ENCODE measurements around the gene OR2AT4.

Gene OR2AT4

DNA sequence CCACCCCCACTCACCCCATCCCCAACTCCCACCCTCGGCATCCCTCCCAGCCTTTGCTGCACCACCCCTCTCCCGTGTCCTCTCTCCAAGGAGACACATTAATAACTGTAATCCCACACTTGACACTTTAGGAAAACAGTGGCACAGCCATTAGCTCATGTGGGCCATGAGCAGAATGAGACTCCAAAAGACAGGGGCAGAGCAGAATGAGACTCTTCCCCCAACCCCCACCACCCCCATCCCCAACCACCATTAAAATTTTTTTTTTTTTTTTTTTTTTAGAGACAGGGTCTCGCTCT is 48.0 kb upstream of the OR2AT4 start:
- Histone ChIP-seq H3K4me1 (ENCODE audit: low read length) (peaks cover 17% of the 10 kb centered on the region), H3K79me2 (ENCODE audit: low read length) (no peaks in the 10 kb centered on the region), H4K20me1 (ENCODE audit: insufficient read depth, low read length) (no peaks in the 10 kb centered on the region), H2AFZ (ENCODE audit: low read length) (no peak overlapping the region), H3K9me2 (replicated peaks; ENCODE audit: insufficient read depth, low read length) (no peaks in the 10 kb centered on the region), H3K4me2 (ENCODE audit: low read depth, low read length) (no peak overlapping the region), H3K9ac (ENCODE audit: low read length) (no peak overlapping the region), H3K27ac (ENCODE audit: low read length) (no peak overlapping the region), H3K36me3 (replicated peaks; ENCODE audit: insufficient read depth, low read length) (no peaks in the 10 kb centered on the region), H3K4me3 (ENCODE audit: low read length) (no peak overlapping the region), H3K9me3 (replicated peaks; ENCODE audit: insufficient read depth, low read length) (no peaks in the 10 kb centered on the region), H3K27me3 (replicated peaks; ENCODE audit: insufficient read depth, low read length) (no peaks in the 10 kb centered on the region), H3F3A (ENCODE audit: insufficient read depth, low read length) (peaks cover 5% of the 10 kb centered on the region)
- DNase-seq = no peak
- TF ChIP-seq, protein P1, sequence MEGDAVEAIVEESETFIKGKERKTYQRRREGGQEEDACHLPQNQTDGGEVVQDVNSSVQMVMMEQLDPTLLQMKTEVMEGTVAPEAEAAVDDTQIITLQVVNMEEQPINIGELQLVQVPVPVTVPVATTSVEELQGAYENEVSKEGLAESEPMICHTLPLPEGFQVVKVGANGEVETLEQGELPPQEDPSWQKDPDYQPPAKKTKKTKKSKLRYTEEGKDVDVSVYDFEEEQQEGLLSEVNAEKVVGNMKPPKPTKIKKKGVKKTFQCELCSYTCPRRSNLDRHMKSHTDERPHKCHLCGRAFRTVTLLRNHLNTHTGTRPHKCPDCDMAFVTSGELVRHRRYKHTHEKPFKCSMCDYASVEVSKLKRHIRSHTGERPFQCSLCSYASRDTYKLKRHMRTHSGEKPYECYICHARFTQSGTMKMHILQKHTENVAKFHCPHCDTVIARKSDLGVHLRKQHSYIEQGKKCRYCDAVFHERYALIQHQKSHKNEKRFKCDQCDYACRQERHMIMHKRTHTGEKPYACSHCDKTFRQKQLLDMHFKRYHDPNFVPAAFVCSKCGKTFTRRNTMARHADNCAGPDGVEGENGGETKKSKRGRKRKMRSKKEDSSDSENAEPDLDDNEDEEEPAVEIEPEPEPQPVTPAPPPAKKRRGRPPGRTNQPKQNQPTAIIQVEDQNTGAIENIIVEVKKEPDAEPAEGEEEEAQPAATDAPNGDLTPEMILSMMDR (IDR thresholded peaks at IDR 0.05; ENCODE audit: low read length) = no peak

- no peaks in the 10 kb centered on the region for H4K20me1 ChIP-seq (ENCODE audit: insufficient read depth, low read length)
- peak overlapping the region; percentile 84 for H3K4me2 ChIP-seq (ENCODE audit: low read depth, low read length)
- no peaks in the 10 kb centered on the region for H3K36me3 ChIP-seq (replicated peaks; ENCODE audit: insufficient read depth, low read length)
- peaks cover 5% of the 10 kb centered on the region for H3F3A ChIP-seq (ENCODE audit: insufficient read depth, low read length)
- H3K79me2 ChIP-seq (ENCODE audit: low read length) = no peaks in the 10 kb centered on the region
- H3K4me1 ChIP-seq (ENCODE audit: low read length) = peaks cover 17% of the 10 kb centered on the region
- 0 out of 2 replicates have a peak overlapping the region, but pooled peaks have one; percentile 11 for H3K4me3 ChIP-seq (ENCODE audit: low read length)
- H3K9ac ChIP-seq (ENCODE audit: low read length) = no peak overlapping the region
- H3K9me3 ChIP-seq (replicated peaks; ENCODE audit: insufficient read depth, low read length) = no peaks in the 10 kb centered on the region
- no peak for DNase-seq
- no peaks in the 10 kb centered on the region for H3K27me3 ChIP-seq (replicated peaks; ENCODE audit: insufficient read depth, low read length)
- H3K9me2 ChIP-seq (replicated peaks; ENCODE audit: insufficient read depth, low read length) = no peaks in the 10 kb centered on the region
- H3K27ac ChIP-seq (ENCODE audit: low read length) = peak overlapping the region; percentile 38; the same call in 1 of the 2 replicates
- peak overlapping the region; percentile 79 for H2AFZ ChIP-seq (ENCODE audit: low read length)
- TF ChIP-seq EZH2phosphoT487 (IDR thresholded peaks at IDR 0.05; ENCODE audit: low read length) (no peak), EZH2 (optimal IDR thresholded peaks at IDR 0.05; ENCODE audit: low read depth, low read length) (no peak)
- TF ChIP-seq, protein P1 (IDR thresholded peaks at IDR 0.05; ENCODE audit: low read length) = no peak
Measured at GRCh38 chr11:75143420-75143731, 46.7 kb upstream of the OR2AT4 start.

- Histone ChIP-seq H3K9me3 (replicated peaks; ENCODE audit: insufficient read depth, low read length) (no peaks in the 10 kb centered on the region), H3K36me3 (replicated peaks; ENCODE audit: insufficient read depth, low read length) (no peaks in the 10 kb centered on the region), H3K79me2 (ENCODE audit: low read length) (no peaks in the 10 kb centered on the region), H3K27ac (ENCODE audit: low read length) (peak overlapping the region; percentile 38; the same call in 1 of the 2 replicates), H3K27me3 (replicated peaks; ENCODE audit: insufficient read depth, low read length) (no peaks in the 10 kb centered on the region), H3K9me2 (replicated peaks; ENCODE audit: insufficient read depth, low read length) (no peaks in the 10 kb centered on the region), H3K4me1 (ENCODE audit: low read length) (peaks cover 17% of the 10 kb centered on the region), H3K4me2 (ENCODE audit: low read depth, low read length) (peak overlapping the region; percentile 84), H4K20me1 (ENCODE audit: insufficient read depth, low read length) (no peaks in the 10 kb centered on the region), H2AFZ (ENCODE audit: low read length) (peak overlapping the region; percentile 79), H3K4me3 (ENCODE audit: low read length) (0 out of 2 replicates have a peak overlapping the region, but pooled peaks have one; percentile 11), H3F3A (ENCODE audit: insufficient read depth, low read length) (peaks cover 5% of the 10 kb centered on the region), H3K9ac (ENCODE audit: low read length) (no peak overlapping the region)
- TF ChIP-seq EZH2phosphoT487 (IDR thresholded peaks at IDR 0.05; ENCODE audit: low read length) (no peak), EZH2 (optimal IDR thresholded peaks at IDR 0.05; ENCODE audit: low read depth, low read length) (no peak)
- TF ChIP-seq, protein P1 (IDR thresholded peaks at IDR 0.05; ENCODE audit: low read length) = no peak
- DNase-seq = peak; percentile 87
Measured at GRCh38 chr11:75142714-75143419, 46.2 kb upstream of the OR2AT4 start.

Data from MM.1S (cell line).